GM11168 (cell line): ENCODE results near the gene DHX34.
"Not testable (repeated sequence)": the region's sequence is repeated elsewhere in the genome, so short reads cannot be mapped to it uniquely, and the experiment has no call there.

Experiments used
- in situ Hi-C: fragments of 300-500 bp; cut with MboI; formaldehyde crosslinking; loops from one replicate; pipeline ENCODE4 v1.12.0; 2022; ENCODE audit warnings: low sequenced_read_pairs; ENCODE audit not compliant: unreplicated experiment

DHX34 gene

DNA sequence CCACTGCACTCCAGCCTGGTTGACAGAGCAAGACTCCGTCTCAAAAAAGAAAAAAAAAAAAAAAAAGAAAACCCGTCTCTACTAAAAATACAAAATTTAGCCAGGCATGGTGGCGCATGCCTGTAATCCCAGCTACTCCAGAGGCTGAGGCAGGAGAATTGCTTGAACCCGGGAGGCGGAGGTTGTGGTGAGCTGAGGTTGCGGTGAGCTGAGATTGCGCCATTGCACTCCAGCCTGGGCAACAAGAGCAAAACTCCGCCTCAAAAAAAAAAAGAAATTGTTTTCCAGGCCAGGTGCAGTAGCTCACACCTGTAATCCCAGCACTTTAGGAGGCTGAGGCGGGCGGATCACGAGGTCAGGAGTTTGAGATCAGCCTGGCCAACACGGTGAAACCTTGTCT, 37.5 kb downstream of the DHX34 start:
- in situ Hi-C loops: not testable (repeated sequence)

DNA sequence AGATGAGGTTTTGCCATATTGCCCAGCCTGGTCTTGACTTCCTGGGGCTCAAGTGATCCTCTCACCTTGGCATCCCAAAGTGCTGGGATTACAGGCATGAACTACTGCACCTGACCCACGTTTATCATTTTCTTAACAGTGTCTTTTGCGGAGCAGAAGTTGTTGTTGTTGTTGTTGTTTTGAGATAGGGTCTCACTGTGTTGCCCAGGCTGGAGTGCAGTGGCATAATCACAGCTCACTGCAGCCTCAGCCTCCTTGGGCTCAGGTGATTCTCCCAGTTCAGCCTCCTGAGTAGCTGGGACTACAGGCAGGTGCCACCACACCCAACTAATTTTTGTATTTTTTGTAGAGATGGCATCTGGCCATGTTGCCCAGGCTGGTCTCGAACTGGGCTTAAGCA, 38.5 kb downstream of the DHX34 start:
- in situ Hi-C loops: not testable (repeated sequence)

DNA sequence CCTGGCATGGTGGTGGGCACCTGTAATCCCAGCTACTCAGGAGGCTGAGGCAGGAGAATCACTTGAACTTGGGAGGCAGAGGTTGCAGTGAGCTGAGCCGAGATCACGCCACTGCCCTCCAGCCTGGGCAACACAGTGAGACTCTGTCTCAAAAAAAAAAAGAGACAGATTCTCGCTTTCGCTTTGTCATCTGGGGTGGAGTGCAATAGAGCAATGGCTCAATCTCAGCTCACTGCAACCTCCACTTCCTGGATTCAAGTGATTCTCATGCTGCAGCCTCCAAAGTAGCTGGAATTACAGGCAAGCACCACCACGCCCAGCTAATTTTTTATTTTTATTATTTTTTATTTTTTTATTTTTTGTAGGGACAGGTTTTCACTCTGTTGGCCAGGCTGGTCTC, 39.6 kb downstream of the DHX34 start:
- in situ Hi-C loops: not testable (repeated sequence)

- in situ Hi-C loops: no loop called here
Observed at GRCh38 chr19:47389150-47389556, 40.0 kb downstream of the DHX34 start.

DNA sequence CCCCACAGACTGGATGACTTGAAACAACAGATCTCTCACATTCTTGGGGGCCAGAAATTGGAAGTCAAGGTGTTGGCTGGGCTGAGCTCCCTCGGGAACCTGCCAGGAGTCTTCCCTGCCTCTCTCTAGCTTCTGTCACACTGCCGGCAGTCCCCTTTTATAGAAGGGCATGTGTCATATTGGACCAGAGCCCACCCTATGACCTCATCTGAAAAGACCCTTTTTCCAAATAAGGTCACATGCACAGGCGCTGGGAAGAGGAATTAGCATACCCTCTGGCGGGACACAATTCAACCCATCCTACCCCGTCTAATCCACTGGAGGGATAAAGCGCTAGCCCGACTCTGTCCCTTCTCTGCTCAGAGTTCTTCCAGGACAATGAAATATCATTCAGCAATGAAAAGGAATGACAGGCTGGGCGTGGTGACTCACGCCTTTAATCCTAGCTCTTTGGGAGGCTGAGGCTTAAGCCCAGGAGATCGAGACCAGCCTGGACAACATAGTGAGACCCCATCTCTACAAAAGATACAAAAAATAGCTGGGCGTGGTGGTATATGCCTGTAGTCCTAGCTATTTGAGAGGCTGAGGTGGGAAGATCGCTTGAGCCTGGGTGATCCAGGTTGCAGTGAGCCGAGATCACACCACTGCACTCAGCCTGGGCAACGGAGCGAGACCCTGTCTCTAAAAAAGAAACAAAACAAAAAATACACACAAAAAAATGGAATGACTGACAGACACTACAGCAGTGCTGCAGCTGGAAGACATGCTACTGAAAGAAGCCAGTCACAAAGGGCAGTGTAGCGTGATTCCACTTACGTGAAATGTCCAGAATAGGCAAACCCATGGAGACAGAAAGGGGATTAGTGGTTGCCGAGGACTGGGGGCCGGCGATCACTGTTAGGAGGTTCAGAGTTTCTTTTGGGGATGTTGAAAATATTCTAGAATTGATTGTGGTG, 41.7 kb downstream of the DHX34 start:
- in situ Hi-C loops: loop anchor here (5.0 kb wide), 1 partner anchor 94 kb away; no protein-coding TSS in a partner anchor

DNA sequence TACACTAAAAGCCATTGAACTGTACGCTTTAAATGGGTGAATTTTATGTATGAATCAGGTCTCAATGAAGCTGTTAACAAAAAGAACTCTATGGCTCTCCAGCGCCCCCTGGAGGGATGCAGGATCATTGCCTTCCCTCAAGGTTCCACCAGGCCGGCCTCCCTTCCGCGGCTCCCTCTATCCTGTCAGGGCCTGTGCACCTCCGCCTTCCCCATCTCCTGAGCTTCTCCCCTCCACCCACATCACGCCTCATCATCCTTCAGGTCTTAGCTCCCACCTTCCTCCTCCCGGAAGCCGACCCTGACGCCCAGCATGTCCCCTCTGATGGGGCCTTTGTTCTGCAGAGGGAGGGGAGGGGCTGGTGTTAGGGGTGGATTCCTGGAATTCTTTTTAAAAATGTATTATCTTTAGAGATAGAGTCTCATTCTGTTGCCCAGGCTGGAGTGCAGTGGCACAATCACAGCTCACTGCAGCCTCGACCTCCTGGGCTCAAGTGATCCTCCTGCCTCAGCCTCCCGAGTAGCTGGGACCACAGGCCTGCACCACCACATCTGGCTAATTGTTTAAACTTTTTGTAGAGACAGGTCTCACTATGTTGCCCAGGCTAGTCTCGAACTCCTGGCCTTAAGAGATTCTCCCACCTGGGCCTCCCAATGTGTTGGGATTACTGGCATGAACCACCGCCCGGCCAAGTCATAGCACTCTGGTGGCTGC, 42.6 kb downstream of the DHX34 start:
- in situ Hi-C loops: loop anchor here (5.0 kb wide), 1 partner anchor 94 kb away; no protein-coding TSS in a partner anchor

- in situ Hi-C loops: no loop called here
Observed at GRCh38 chr19:47398707-47399597, 49.8 kb downstream of the DHX34 start.

- in situ Hi-C loops: no loop called here
Observed at GRCh38 chr19:47402504-47402903, 53.4 kb downstream of the DHX34 start.

GRCh38 chr19:47404334-47405196, 55.5 kb downstream of the DHX34 start:
- in situ Hi-C loops: no loop called here

DNA sequence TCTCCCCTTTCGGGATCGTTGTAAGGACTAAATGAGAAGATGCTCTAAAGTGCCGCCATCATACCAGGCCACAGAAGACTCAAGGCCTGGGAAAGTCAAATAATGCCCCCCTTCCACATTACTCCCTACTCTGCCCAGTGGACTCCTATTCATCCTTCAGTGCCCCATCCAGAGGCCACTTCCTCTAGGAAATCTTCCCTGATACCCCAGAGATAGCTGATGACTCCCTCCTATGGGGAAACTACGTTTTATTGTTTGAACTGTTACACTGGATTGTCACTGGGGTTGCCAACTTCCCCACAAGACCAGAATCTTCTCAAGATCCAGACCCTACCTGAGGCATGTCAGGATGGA, 56.1 kb downstream of the DHX34 start:
- in situ Hi-C loops: no loop called here

DNA sequence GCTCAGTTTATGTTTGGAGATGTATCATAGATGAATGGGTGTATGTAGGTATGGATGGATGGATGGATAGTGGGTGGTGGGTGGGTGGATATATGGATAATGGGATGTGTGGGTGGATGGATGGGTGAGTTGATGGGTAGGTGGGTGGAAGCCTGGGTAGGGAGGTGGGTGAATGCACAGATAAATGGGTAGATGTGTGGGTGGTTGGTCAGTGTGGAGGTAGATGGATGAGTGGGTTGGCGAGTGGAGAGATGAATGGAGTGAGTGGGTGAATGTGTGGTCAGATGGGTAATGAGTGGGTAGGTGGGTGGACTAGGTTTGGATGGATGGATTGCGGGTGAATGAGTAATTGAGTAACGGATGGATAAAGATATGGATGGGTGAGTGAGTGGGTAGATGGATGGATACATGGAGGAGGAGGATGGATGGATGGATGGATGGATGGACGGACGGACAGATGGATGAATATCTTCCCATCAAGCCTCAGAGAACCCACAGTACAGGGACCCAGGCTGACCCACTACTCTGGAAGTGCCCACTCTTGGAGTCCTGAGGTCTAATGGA, 56.8 kb downstream of the DHX34 start:
- in situ Hi-C loops: no loop called here

- in situ Hi-C loops: no loop called here
Observed at GRCh38 chr19:47406711-47407416, 57.7 kb downstream of the DHX34 start.

DNA sequence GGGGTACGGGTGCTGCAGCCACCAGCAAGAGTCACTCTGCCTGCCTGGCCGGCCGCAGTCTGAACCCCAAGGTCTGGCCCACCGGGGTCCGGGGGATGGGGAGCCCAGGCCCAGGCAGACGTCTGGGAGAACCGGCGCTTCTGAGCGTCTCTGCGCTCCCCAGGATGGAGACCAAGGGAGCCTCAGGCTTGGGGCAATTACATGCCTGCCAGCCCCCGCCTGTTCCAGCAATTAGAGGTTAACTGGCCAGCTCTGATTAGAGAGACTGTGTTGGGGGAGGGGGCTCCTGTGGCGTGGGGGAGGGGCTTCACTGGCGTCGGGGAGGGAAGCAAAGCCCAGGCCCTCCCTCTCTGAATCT, 58.3 kb downstream of the DHX34 start:
- in situ Hi-C loops: no loop called here

- in situ Hi-C loops: no loop called here
Observed at GRCh38 chr19:47408156-47408938, 59.2 kb downstream of the DHX34 start.

DNA sequence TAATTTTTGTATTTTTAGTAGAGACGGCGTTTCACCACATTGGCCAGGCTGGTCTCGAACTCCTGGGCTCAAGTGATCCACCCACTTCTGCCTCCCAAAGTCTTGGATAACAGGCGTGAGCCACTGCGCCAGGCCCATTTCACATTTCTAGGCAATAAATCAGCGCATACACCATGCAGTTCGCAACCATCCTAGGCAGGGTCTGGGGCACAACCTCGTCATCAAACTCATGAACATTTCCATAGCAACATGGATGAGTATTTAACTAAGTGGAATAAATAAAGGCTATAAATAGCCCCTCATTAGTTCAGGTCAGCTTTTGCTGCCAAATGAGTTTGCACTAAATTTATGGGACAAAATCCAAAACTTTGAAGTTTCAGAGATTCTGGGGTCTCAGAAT, 62.0 kb downstream of the DHX34 start:
- in situ Hi-C loops: no loop called here

DNA sequence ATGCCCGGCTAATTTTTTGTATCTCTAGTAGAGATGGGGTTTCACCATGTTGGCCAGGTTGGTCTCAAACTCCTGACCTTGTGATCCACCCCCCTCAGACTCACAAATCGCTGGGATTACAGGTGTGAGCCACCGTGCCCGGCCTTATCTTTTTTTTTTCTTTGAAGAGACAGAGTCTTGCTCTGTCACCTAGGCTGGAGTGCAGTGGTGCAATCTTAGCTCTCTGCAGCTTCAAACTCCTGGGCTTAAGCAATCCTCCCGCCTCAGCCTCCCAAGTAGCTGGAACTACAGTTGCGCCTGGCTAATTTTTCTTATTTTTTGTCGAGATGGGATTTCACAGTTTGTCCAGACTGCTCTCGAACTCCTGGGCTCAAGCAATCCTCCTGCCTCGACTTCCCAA, 62.6 kb downstream of the DHX34 start:
- in situ Hi-C loops: not testable (repeated sequence)

- in situ Hi-C loops: no loop called here
Observed at GRCh38 chr19:47413941-47414340, 64.8 kb downstream of the DHX34 start.

- in situ Hi-C loops: no loop called here
Observed at GRCh38 chr19:47414469-47414868, 65.4 kb downstream of the DHX34 start.
